ENCODE data around the gene BOC. TPM values are rescaled to one million over a fixed set of nuclear protein-coding genes. Genes with fewer than 3 reads are reported as not detected.

BOC gene
- total and polyA plus RNA-seq, 2 of the 4 experiments (the other 2 are of a cell fraction) = 6.8 to 15.2 TPM

GRCh38 chr3:113200351-113200750 is 11.0 kb upstream of the BOC start:
- Histone ChIP-seq H2BK120ac (ENCODE audit: low read depth, low read length) (no peak overlapping the region), H3K9me1 (ENCODE audit: insufficient read depth, low read length) (no peaks in the 10 kb centered on the region), H2BK20ac (ENCODE audit: low read depth, low read length) (no peak overlapping the region), H4K8ac (ENCODE audit: low read depth in 2 of 2, low read length in 2 of 2) (no peak overlapping the region), H2AFZ (replicated peaks; ENCODE audit: low read length, poor library complexity) (no peak overlapping the region), H3K56ac (ENCODE audit: extremely low read depth, insufficient read depth, low read length) (no peak overlapping the region), H3K14ac (replicated peaks; ENCODE audit: low read depth, low read length) (no peak overlapping the region), H2AK5ac (ENCODE audit: low read depth, low read length) (no peak overlapping the region), H3K27ac (ENCODE audit: insufficient read depth, low read length) (no peak overlapping the region), H3K18ac (ENCODE audit: low read depth, low read length) (no peak overlapping the region), H3K79me1 (ENCODE audit: low read depth in 1 of 2, low read length in 2 of 2) (no peaks in the 10 kb centered on the region), H4K20me1 (ENCODE audit: insufficient read depth, low read length) (no peaks in the 10 kb centered on the region), H3K9ac (ENCODE audit: low read depth, low read length) (no peak overlapping the region), H3K9me3 (ENCODE audit: control insufficient read depth, insufficient read depth, low read length) (no peaks in the 10 kb centered on the region), H4K91ac (ENCODE audit: insufficient read depth, low read depth, low read length) (no peak overlapping the region), H4K5ac (ENCODE audit: low read depth, low read length) (no peak overlapping the region), H3K36me3 (ENCODE audit: control insufficient read depth, insufficient read depth, low read length) (no peaks in the 10 kb centered on the region), H2BK5ac (ENCODE audit: low read depth, low read length, poor library complexity, severe bottlenecking) (no peak overlapping the region), H3K4me2 (ENCODE audit: low read depth, low read length) (no peak overlapping the region), H3K4me3 (ENCODE audit: insufficient read depth, low read depth, low read length) (no peak overlapping the region), H3K4me1 (ENCODE audit: control insufficient read depth, insufficient read depth, low read length) (no peaks in the 10 kb centered on the region), H2AK9ac (replicated peaks; ENCODE audit: low read depth, low read length, poor library complexity) (no peak overlapping the region), H3K4ac (ENCODE audit: low read depth, low read length) (no peak overlapping the region), H3K23ac (ENCODE audit: low read depth, low read length) (no peak overlapping the region), H2BK15ac (ENCODE audit: low read depth, low read length) (no peak overlapping the region), H3K27me3 (ENCODE audit: control insufficient read depth, insufficient read depth, low read length) (peaks cover 22% of the 10 kb centered on the region)
- POLR2A ChIA-PET (ENCODE audit: unreplicated experiment) = no interaction called here
- dilution Hi-C loops (cut with HindIII; ENCODE audit: low sequenced_read_pairs, unreplicated experiment) (no loop called here), in situ Hi-C loops (cut with MboI; ENCODE audit: low sequenced_read_pairs) (no loop called here), intact Hi-C loops (cut with micrococcal nuclease) (no loop called here)
- ATAC-seq (ENCODE audit: low read depth) = no peak
- TF ChIP-seq MAZ (IDR thresholded peaks at IDR 0.05; ENCODE audit: borderline replicate concordance, low read depth, low read length) = no peak
- no peak for TF ChIP-seq CEBPB (IDR thresholded peaks at IDR 0.05; ENCODE audit: low read depth, low read length)
- no peak for TF ChIP-seq CHD1 (IDR thresholded peaks at IDR 0.05; ENCODE audit: low read depth, low read length)
- TF ChIP-seq MXI1 (IDR thresholded peaks at IDR 0.05; ENCODE audit: borderline replicate concordance, low read depth, low read length) = no peak
- TF ChIP-seq ELK1 (IDR thresholded peaks at IDR 0.05; ENCODE audit: borderline replicate concordance, low read depth, low read length) = no peak
- TF ChIP-seq NFE2L2 (IDR thresholded peaks at IDR 0.05; ENCODE audit: low read depth, low read length) = no peak
- no peak for TF ChIP-seq CTCF (conservative IDR thresholded peaks at IDR 0.05; ENCODE audit: low read depth, low read length)
- TF ChIP-seq RAD21 (IDR thresholded peaks at IDR 0.05; ENCODE audit: low read length) = no peak
- TF ChIP-seq FOS (IDR thresholded peaks at IDR 0.05; ENCODE audit: low read depth, low read length) = no peak
- TF ChIP-seq BHLHE40 (IDR thresholded peaks at IDR 0.05; ENCODE audit: low read depth, low read length) = no peak
- no peak for TF ChIP-seq POLR2A (IDR thresholded peaks at IDR 0.05; ENCODE audit: low read depth, low read length)
- TF ChIP-seq USF2 (IDR thresholded peaks at IDR 0.05; ENCODE audit: low read depth, low read length) = no peak
- no peak for TF ChIP-seq MAFK (IDR thresholded peaks at IDR 0.05; ENCODE audit: low read depth, low read length)
- TF ChIP-seq SMC3 (IDR thresholded peaks at IDR 0.05; ENCODE audit: low read depth, low read length) = no peak
- no peak for DNase-seq
- no TSS peak for BruUV-seq (replicated peaks)
- CTCF ChIA-PET = no interaction called here
